Measurements from ENCODE around the gene SLC39A8.

DNA sequence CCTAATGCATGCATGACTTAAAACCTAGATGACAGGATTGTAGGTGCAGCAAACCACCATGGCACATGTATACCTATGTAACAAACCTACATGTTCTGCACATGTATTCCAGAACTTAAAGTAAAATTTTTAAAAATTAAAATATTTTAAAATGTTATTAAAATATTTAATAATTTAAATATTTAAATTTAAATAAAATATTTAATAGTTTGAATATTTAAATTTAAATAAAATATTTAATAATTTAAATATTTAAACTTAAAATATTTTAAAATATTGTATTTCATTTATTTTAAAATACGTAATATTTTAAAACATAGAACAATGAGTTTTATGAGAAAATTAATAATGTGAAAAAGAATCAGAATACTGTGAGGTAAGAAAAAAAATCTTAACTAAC is 117.9 kb downstream of the SLC39A8 start:
- no peak for TF ChIP-seq CTCF (IDR thresholded peaks at IDR 0.05)
- no peak for TF ChIP-seq EZH2 (IDR thresholded peaks at IDR 0.05)
- no peak for TF ChIP-seq EZH2phosphoT487 (IDR thresholded peaks at IDR 0.05)

Data from neural progenitor cell (in vitro differentiated cells).